Activated T-cell treated with anti-CD3 and anti-CD28 coated beads, Interleukin-2, amount 50 U/mL, for 72 hours (primary cell): ENCODE data around the gene NEK9. TPM values are rescaled to one million over a fixed set of nuclear protein-coding genes. Genes with fewer than 3 reads are reported as not detected.
"Not testable (repeated sequence)": the region's sequence is repeated elsewhere in the genome, so short reads cannot be mapped to it uniquely, and the experiment has no call there.

Experiments used
- ATAC-seq, 2 donors: fragments of 150-1000 bp; cut with Tn5 transposase; replicated peaks in 1 of 2; 2 replicates each; pipeline ENCODE4 v1.10.0; 2021; ENCODE audit warnings: moderate library complexity in 2 of 2, mild to moderate bottlenecking in 1 of 2
- DNase-seq, 2 donors: peaks; one replicate each; pipeline ENCODE4 v3.0.0; 2021 to 2022; ENCODE audit warnings: mixed read lengths in 1 of 2
- H3K27ac Mint-ChIP-seq: one replicate; pipeline ENCODE4 v1.8.0; 2022; ENCODE audit warnings: mild to moderate bottlenecking, moderate library complexity, mixed read lengths
- H3K27me3 Mint-ChIP-seq: one replicate; pipeline ENCODE4 v1.8.0; 2022; ENCODE audit warnings: low read depth, mixed read lengths
- H3K36me3 Mint-ChIP-seq, 2 donors: one replicate each; pipeline ENCODE4 v1.8.0; 2022; ENCODE audit warnings: mixed read lengths in 2 of 2, mild to moderate bottlenecking in 1 of 2; ENCODE audit not compliant: insufficient read depth in 2 of 2
- H3K4me1 Mint-ChIP-seq: one replicate; pipeline ENCODE4 v1.8.0; 2022; ENCODE audit warnings: low read depth, mixed read lengths
- H3K4me3 Mint-ChIP-seq, 2 donors: one replicate each; pipeline ENCODE4 v1.8.0; 2022; ENCODE audit warnings: mild to moderate bottlenecking in 2 of 2, mixed read lengths in 2 of 2, moderate library complexity in 2 of 2
- H3K9me3 Mint-ChIP-seq, 2 donors: one replicate each; pipeline ENCODE4 v1.8.0; 2022; ENCODE audit warnings: mixed read lengths in 2 of 2
- total RNA-seq, 2 donors: library from RNA; stranded (reverse); gene quantifications; one replicate each; pipeline ENCODE4 v1.2.3, GENCODE V29; 2022

The NEK9 gene
- total RNA-seq, 2 donors from 2014 or later: 64.1 to 77.5 TPM

DNA sequence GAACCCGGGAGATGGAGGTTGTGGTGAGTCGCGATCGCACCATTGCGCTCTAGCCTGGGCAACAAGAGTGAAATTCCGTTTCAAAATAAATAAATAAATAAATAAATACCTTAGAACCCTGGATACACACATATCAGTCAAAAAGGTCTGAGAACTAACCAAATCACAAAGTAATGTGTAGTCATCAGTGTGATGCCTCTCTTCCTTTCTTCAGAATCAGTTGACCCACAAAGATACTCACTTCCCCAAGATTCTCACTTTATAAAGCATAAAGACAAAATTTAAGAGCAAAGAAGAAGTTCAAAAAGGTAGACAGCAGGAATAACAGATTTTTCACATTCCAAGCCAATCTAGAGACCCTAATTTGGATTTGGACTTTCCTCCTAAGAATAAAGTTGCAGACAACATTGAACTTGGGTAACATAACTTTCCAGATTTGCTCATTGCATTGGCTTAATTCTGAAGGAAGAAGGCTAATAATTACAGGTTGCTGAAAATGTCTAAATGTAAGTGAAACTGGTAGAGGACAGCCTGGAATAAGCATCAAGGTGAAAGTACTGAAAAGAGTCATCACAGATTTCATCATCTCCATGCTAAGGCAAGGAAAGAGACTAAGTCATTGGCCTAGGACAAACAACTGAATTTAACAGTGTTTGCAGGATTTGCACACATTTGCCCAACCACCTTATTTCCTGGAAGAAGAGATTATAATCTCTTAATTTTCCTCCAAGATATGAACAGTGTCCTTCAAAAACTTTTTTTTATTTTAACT, 32.2 kb upstream of the NEK9 start:
- no peaks in the 10 kb centered on the region for H3K27me3 Mint-ChIP-seq
- peaks cover 70% of the 10 kb centered on the region for H3K4me1 Mint-ChIP-seq
- peak overlapping the region; percentile 53 to 60 for H3K4me3 Mint-ChIP-seq
- peak; percentile 72 to 79 for ATAC-seq
- H3K27ac Mint-ChIP-seq: peak overlapping the region; percentile 90
- DNase-seq: peak in 1 of 2 donors; percentile 13
- H3K36me3 Mint-ChIP-seq: peaks cover 0 to 5% of the 10 kb centered on the region in 2 donors
- H3K9me3 Mint-ChIP-seq: no peaks in the 10 kb centered on the region

DNA sequence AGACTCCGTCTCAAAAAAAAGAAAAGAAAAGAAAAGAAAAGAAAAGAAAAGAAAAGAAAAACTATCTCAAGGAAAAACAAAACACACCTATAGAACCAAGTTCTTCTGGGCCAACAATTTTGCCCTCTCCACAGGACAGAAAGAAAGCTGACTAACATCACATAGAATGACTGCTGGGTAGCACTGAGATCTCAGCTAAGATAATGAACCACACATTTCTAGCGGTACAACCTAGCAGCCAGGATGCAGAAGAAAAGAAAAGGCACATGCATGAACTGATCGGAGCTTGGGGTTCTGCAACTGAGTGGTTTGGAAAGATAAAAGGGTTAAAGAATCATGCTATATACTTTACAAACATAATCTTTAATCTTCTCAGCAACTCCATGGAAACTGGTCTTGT, 30.1 kb upstream of the NEK9 start:
- DNase-seq: peak; percentile 26 to 35
- peaks cover 68% of the 10 kb centered on the region for H3K4me1 Mint-ChIP-seq
- H3K27me3 Mint-ChIP-seq: no peaks in the 10 kb centered on the region
- peaks cover 0 to 7% of the 10 kb centered on the region in 2 donors for H3K36me3 Mint-ChIP-seq
- peak; percentile 90 to 92 for ATAC-seq
- H3K9me3 Mint-ChIP-seq: no peaks in the 10 kb centered on the region
- H3K27ac Mint-ChIP-seq: peak overlapping the region; percentile 66
- peak overlapping the region; percentile 23 to 35 for H3K4me3 Mint-ChIP-seq

DNA sequence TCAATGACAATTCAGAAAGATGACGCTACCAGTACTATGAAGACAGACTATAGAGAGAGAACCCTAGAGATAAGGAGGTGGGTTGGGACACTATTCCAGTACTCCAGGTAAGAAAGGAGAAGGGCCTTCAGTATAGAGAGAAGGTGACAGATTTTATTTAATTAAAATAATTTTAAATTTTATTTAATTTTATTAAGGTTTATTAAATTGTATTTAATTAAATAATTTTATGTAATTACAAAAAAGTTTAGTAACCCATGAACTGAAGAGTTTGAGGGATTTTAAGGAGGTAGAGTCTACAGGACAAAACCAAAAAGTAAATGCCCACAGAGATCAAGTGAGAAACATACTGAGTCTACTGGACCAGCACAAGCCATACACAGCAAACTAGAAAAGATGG, 29.3 kb upstream of the NEK9 start:
- H3K27me3 Mint-ChIP-seq: no peaks in the 10 kb centered on the region
- peaks cover 67% of the 10 kb centered on the region for H3K4me1 Mint-ChIP-seq
- peak overlapping the region in 1 of 2 donors; percentile 0 for H3K4me3 Mint-ChIP-seq
- ATAC-seq (no peak), DNase-seq (no peak)
- H3K9me3 Mint-ChIP-seq: no peaks in the 10 kb centered on the region
- H3K27ac Mint-ChIP-seq: no peak overlapping the region
- H3K36me3 Mint-ChIP-seq: peaks cover 0 to 12% of the 10 kb centered on the region in 2 donors

DNA sequence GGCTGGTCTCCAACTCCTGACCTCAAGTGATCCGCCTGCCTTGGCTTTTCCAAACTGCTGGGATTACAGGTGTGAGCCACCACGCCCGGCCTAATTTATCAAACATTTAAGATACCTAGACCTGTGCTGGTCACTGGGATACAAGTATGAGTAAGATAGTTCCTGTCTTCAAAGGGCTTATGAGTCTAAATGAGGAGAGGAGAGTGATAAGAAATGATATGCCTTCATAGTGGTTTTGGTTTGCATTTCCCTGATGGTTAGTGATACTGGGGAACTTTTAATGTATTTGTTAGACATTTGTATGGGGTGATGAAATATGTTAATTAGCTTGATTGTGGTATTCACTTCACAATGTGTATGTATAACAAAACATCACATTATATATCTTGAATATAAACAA, 28.3 kb upstream of the NEK9 start:
- Mint-ChIP-seq H3K27me3 (no peaks in the 10 kb centered on the region), H3K4me1 (peaks cover 60% of the 10 kb centered on the region), H3K36me3 (peaks cover 0 to 8% of the 10 kb centered on the region in 2 donors), H3K27ac (peak overlapping the region; percentile 7), H3K9me3 (no peaks in the 10 kb centered on the region), H3K4me3 (no peak overlapping the region)
- ATAC-seq (peak; percentile 26 to 39), DNase-seq (no peak)

DNA sequence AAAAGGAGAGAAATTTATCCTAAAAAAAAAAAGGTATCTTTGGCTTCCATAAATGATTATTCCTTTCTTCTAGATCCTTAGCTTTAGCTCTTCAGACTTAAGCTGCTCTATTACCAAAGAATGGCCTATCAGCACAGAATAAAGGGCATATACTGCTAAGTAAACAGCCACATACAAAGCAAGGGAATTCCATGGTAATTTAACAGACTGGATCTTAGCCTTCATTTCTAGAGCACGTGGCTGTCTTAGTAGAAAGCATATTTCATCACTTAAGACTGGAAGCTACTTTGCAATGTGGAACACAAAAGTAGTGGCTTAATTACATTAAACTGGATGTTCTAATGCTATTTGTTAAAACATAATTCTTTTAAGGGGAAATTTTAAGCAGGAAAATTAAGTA, 26.4 kb upstream of the NEK9 start:
- H3K9me3 Mint-ChIP-seq: no peaks in the 10 kb centered on the region
- H3K4me3 Mint-ChIP-seq: no peak overlapping the region
- no peak for DNase-seq
- H3K27ac Mint-ChIP-seq: no peak overlapping the region
- no peak for ATAC-seq
- peaks cover 0 to 9% of the 10 kb centered on the region in 2 donors for H3K36me3 Mint-ChIP-seq
- peaks cover 51% of the 10 kb centered on the region for H3K4me1 Mint-ChIP-seq
- H3K27me3 Mint-ChIP-seq: no peaks in the 10 kb centered on the region

DNA sequence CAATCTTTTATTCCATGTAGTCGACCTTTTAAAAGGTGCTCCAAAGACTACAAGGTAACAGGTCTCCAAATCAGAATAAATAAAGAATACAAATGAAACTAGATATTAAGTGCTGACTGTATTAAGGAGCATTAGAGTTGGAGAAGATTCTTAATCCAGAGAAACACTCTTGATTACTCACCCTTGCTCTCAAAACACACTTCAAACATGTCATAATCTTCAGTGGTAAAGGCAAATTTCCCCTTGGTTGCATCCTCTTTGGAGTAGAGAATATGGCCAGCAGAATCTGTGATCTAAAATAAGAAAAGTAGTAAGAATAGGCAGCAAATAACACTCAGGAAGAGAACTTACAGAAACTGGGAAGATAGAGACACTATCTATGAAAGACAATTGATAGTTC, 25.0 kb upstream of the NEK9 start:
- H3K27ac Mint-ChIP-seq: peak overlapping the region; percentile 47
- no peak for DNase-seq
- ATAC-seq: no peak
- peaks cover 0 to 10% of the 10 kb centered on the region in 2 donors for H3K36me3 Mint-ChIP-seq
- H3K27me3 Mint-ChIP-seq: no peaks in the 10 kb centered on the region
- H3K4me1 Mint-ChIP-seq: peaks cover 50% of the 10 kb centered on the region
- no peak overlapping the region for H3K4me3 Mint-ChIP-seq
- no peaks in the 10 kb centered on the region for H3K9me3 Mint-ChIP-seq

DNA sequence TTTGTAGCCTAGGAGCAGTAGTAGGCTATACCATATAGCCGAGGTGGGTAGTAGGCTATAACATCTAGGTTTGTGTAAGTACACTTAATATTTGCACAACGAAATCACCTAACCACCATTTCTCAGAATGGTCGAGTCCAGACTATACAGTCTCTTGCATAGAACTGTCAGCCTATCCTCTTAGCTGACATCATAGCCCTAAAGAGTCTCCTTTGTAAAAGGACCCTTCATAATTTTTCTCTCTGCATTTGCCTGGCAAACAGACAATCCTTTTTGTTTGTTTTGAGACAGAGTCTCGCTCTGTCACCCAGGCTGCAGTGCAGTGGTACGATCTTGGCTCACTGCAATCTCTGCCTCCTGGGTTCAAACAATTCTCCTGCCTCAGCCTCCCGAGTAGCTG, 23.8 kb upstream of the NEK9 start:
- H3K9me3 Mint-ChIP-seq, ATAC-seq, DNase-seq, H3K27me3 Mint-ChIP-seq, H3K4me3 Mint-ChIP-seq, H3K27ac Mint-ChIP-seq: not testable (repeated sequence)
- Mint-ChIP-seq H3K4me1 (peaks cover 47% of the 10 kb centered on the region), H3K36me3 (peaks cover 3 to 19% of the 10 kb centered on the region in 2 donors)

DNA sequence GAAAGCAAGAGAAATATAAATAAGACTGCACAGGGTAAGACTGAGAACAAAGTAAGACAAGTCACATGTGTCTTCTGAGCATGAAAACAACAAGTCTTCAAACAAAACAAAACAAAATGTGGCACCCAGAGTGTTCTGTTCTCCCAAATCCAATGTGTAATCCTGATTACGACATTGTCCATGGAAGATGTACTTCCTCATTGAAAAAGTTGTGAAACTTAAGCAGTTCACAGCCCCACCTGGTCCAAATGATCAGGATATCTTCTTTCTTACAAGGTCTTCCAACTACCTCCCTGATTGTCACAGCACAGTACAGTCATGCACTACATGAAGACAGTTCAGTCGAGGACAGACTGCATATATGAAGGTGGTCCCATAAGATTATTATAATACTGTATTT, 23.3 kb upstream of the NEK9 start:
- no peak overlapping the region for H3K4me3 Mint-ChIP-seq
- ATAC-seq (no peak), DNase-seq (no peak)
- H3K36me3 Mint-ChIP-seq: peaks cover 3 to 19% of the 10 kb centered on the region in 2 donors
- H3K4me1 Mint-ChIP-seq: peaks cover 47% of the 10 kb centered on the region
- no peaks in the 10 kb centered on the region for H3K9me3 Mint-ChIP-seq
- no peak overlapping the region for H3K27ac Mint-ChIP-seq
- H3K27me3 Mint-ChIP-seq: no peaks in the 10 kb centered on the region

DNA sequence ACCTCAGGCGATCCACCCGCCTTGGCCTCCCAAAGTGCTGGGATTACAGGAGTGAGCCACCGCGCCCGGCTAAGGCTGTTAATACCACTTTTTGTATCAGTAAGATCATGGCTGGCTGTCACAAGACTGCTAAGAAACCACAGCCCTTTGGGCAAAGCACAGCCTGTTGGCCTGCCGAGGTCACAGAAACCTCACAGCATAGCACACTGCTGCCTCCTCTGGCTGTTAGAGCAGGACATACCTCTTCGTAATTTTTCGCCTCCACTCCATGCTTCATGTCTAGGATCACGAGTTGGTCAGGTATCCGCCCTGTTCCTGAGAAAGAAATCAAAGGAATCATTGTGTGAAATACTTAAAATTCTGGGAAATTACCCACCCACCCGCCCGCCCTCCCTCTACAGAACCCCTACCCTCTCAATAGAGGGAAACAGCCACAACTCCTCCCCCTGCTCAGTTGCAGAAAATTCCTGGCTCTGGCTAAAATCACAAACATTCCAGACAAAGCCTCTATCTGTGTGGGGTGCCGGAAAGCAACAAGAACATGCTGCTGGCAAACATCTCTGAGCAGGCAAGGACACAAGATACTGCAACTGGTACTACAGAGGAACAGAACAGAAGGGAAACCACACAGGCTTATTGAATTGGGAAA, 20.7 kb upstream of the NEK9 start:
- no peaks in the 10 kb centered on the region for H3K9me3 Mint-ChIP-seq
- H3K27ac Mint-ChIP-seq: no peak overlapping the region
- peaks cover 56% of the 10 kb centered on the region for H3K4me1 Mint-ChIP-seq
- H3K27me3 Mint-ChIP-seq: no peaks in the 10 kb centered on the region
- peaks cover 3 to 25% of the 10 kb centered on the region in 2 donors for H3K36me3 Mint-ChIP-seq
- no peak overlapping the region for H3K4me3 Mint-ChIP-seq
- no peak for DNase-seq
- ATAC-seq: no peak

DNA sequence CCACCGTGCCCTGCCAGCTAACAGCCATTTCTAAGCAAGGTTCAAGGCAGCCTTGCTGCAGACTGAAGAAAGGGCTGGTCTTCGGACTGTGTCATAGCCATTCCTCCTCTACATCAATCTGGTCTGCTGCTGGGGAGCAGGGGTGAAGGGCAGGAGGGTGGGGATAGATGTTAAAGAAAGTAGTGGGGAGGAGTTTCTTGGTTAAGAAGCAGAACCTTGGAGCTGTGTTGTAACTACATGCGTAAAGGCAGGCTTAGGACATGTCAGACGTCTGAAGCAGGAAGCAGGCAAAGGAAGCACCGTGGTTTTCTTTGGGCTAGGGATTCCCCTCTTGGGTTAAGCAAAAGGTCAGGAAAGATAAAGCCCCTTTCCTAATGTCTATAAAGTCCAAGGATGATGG, 18.1 kb upstream of the NEK9 start:
- H3K9me3 Mint-ChIP-seq: no peaks in the 10 kb centered on the region
- H3K4me3 Mint-ChIP-seq: no peak overlapping the region
- peaks cover 3 to 17% of the 10 kb centered on the region in 2 donors for H3K36me3 Mint-ChIP-seq
- peak in 1 of 2 donors; percentile 32 for ATAC-seq
- no peak for DNase-seq
- H3K4me1 Mint-ChIP-seq: peaks cover 54% of the 10 kb centered on the region
- no peaks in the 10 kb centered on the region for H3K27me3 Mint-ChIP-seq
- H3K27ac Mint-ChIP-seq: no peak overlapping the region

DNA sequence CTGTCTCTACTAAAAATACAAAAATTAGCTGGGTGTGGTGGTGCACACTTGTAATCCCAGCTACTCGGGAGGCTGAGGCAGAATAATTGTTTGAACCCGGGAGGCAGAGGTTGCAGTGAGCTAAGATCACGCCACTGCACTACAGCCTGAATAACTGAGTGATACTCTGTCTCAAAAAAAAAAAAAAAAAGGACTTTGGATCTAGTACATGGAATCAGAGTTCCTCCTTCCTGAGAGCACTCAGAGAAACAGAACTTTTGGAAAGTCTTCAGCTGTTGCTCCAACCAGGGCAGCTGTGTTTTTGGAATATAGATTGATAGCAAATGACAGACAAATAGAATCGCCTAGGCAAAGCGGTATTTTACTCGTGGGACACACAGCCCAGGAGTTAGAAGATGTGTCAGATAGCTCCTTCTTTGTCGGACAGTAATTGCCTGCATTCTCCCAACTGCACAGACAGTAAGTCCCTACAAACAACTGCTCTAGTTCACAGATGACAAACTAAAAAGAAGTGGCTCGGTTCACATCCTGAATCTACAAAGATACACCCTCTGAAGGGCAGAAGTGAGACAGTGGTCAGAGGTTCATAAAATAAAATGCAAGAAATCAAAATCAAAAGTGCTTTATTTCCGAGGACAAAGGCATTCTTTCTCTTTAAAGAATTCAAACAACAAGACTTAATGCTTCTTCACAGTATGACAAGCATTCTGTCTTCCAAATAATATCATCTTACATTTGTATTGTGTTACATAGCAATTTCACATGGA, 17.1 kb upstream of the NEK9 start:
- peak overlapping the region; percentile 58 for H3K27ac Mint-ChIP-seq
- H3K9me3 Mint-ChIP-seq: no peaks in the 10 kb centered on the region
- no peak overlapping the region for H3K4me3 Mint-ChIP-seq
- peaks cover 3 to 16% of the 10 kb centered on the region in 2 donors for H3K36me3 Mint-ChIP-seq
- ATAC-seq (no peak), DNase-seq (no peak)
- H3K4me1 Mint-ChIP-seq: peaks cover 62% of the 10 kb centered on the region
- no peaks in the 10 kb centered on the region for H3K27me3 Mint-ChIP-seq

DNA sequence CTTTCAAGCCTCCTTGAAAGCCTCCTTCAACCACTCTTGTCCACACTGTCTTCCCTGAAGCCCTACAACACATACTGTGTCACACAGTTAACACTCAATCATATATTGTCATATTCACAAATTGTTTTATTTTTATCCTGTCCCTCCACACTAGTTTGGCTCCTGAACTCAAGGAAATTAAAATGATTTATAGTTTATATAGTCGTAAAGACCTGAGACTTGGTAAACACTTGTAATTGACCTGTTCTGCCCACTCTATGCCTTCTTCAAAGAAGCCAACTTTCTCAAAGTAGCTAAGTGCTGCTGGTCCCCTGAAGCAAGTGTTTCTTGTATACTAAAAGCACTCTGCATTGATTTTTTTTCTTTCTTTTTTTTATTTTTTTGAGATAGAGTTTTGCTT, 15.6 kb upstream of the NEK9 start:
- peaks cover 3 to 19% of the 10 kb centered on the region in 2 donors for H3K36me3 Mint-ChIP-seq
- peak overlapping the region; percentile 1 for H3K27ac Mint-ChIP-seq
- no peaks in the 10 kb centered on the region for H3K27me3 Mint-ChIP-seq
- H3K9me3 Mint-ChIP-seq: no peaks in the 10 kb centered on the region
- DNase-seq: no peak
- H3K4me1 Mint-ChIP-seq: peaks cover 61% of the 10 kb centered on the region
- H3K4me3 Mint-ChIP-seq: no peak overlapping the region
- no peak for ATAC-seq

DNA sequence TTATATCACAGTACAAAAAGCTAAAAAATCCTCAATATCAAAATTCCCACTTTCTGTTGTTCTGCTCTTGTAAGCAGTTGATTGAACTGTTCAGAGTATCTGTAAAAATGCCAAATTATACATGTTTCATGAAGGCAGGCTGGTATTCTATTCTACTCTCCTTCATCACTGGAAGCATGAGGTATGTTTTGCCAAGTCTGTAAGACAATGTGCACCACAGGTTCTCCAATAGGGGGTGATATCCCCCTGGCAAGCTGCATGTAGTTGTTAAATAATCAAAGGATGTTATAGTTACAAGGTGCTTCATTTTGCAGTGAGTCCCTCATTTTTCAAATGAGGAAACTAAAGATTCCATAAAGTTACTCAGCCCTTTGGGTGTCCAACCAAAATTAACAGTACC, 15.1 kb upstream of the NEK9 start:
- Mint-ChIP-seq H3K9me3 (no peaks in the 10 kb centered on the region), H3K4me1 (peaks cover 61% of the 10 kb centered on the region), H3K27ac (peak overlapping the region; percentile 59), H3K36me3 (peaks cover 3 to 19% of the 10 kb centered on the region in 2 donors), H3K27me3 (no peaks in the 10 kb centered on the region), H3K4me3 (no peak overlapping the region)
- DNase-seq (peak in 1 of 2 donors; percentile 18), ATAC-seq (peak; percentile 47 to 52)
